CD4-positive, alpha-beta T cell treated with Interleukin-15 for 1 hour (primary cell): ENCODE results near the gene SLC2A9.
A peak's percentile ranks its signal among the peaks of the same experiment; 100 is the strongest.

Experiments
- DNase-seq: peaks from one replicate; pipeline ENCODE4 v3.0.0-alpha.2; 2020

Gene SLC2A9

GRCh38 chr4:10018818-10019461 lies 2.4 kb downstream of the SLC2A9 start:
- peak; percentile 93 for DNase-seq

- DNase-seq = no peak
Measured at GRCh38 chr4:10017037-10017893, 4.0 kb downstream of the SLC2A9 start.

GRCh38 chr4:10016169-10016568 lies 5.1 kb downstream of the SLC2A9 start:
- DNase-seq = no peak

GRCh38 chr4:10015140-10015753 lies 6.0 kb downstream of the SLC2A9 start:
- DNase-seq = no peak

GRCh38 chr4:10013722-10014121 lies 7.6 kb downstream of the SLC2A9 start:
- no peak for DNase-seq

- no peak for DNase-seq
Measured at GRCh38 chr4:10011885-10012284, 9.4 kb downstream of the SLC2A9 start.

DNA sequence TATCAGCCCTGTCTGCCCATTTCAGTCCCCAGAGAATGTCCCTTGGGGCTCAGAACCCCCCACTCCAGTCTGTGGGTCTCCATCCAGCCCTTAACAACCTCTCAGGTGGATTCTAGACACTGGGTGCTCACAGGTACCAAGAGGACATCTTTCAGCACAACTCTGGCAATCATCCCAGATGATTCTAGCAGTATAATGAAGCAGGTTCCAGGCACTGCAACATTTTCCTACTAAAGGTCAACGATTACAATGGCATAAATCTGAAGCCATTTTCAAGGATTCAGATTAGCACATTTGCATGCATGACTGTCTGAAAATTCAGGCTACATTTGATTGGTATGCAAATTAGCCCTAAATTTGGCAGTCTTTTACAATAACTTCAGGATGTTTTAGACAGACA lies 10.0 kb downstream of the SLC2A9 start:
- no peak for DNase-seq

- DNase-seq = no peak
Measured at GRCh38 chr4:10009861-10010500, 11.3 kb downstream of the SLC2A9 start.

GRCh38 chr4:10008609-10009005 lies 12.7 kb downstream of the SLC2A9 start:
- no peak for DNase-seq

DNA sequence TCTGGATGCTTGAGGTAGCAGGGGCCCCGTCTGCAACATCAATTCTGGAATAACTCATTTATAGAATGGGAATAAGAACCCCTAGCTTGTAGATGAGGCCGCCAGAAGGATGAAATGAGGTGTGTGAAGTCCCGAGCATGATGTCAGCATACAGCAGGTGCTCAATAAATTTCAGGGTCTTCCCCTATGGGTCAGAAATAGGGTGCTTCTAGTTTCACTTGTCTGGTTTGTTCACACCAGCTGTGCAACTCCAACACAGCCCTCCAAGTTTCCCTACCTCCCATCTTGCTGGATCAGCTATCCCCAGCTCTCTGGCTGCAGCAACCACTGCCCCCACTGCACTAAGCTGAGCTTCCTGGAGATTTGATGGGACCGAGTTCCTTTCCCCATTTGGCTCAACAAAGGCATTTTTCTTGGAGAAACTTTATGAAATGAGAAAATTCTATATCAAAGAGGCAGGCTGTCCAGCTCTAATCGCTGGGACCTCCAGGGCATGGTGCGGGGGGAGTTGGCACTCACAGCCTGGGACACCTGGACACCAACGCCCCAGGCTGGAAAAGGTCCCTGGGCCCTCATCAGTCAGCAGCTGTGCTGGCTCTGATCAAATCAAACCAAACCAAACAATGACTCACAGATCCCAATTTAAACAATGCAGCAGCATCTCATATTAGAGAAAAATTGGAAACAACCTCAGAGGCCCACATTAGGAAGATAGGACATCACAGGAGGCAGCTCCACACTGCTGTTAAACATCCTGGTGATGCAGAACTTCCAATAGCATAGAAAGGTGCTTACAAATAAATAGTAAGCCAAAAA lies 13.3 kb downstream of the SLC2A9 start:
- no peak for DNase-seq

- no peak for DNase-seq
Measured at GRCh38 chr4:10007436-10007740, 13.9 kb downstream of the SLC2A9 start.

GRCh38 chr4:10006601-10007435 lies 14.5 kb downstream of the SLC2A9 start:
- DNase-seq = no peak

GRCh38 chr4:10006231-10006600 lies 15.1 kb downstream of the SLC2A9 start:
- DNase-seq = peak; percentile 27

GRCh38 chr4:10005632-10006031 lies 15.7 kb downstream of the SLC2A9 start:
- no peak for DNase-seq

DNA sequence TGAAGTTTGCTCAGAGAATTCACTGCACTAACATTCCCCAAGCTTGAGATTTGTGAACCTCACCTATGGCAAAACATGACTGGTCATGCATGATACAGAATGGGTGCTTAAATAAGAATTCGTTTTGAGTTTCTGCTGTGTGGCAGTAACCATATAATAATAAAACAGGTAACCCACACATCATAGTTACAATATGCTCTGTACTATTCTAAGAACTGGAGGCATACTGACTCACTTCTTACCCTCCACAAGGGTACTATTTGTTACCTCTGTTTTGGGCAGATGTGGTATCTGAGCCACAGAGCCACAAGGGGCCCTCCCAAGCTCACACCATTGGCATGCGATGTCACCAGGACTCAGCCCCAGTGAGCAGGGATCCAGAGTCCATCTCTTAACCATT lies 17.6 kb downstream of the SLC2A9 start:
- DNase-seq = no peak

DNA sequence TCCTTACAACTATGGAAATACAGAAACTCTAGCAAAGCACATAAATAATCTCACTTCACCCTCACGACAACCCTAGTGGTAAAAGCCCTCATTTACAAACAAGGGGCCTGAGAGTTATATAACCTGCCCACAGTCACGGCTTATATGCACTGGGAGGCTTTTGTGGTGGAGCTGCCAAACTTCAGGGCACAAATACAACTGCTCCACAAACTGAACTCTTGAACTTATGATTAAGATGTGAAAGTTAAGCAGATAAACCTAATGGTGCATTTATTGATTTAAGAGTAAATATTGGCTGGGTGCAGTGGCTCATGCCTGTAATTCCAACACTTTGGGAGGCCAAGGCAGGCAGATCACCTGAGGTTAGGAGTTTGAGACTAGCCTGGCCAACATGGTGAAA lies 19.0 kb downstream of the SLC2A9 start:
- DNase-seq = no peak

DNA sequence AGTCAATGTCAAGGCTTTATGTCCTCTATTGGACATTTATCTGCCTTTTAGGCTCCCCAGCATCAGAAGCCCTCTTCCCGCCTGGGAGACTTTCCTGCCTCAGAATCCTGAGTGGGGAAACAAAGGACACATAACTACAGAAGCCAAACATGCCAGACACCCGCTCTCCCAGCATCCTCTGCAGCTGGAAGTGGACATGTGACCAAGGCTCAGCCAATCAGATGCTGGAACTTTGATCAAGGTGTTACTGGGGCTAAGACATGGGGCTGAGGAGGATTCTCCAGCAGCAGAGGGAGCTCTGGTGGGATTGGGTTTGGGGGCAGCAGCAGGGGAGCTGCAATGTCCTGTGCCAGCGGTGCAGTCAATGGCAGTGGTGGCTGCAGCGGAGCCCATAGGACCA lies 19.5 kb downstream of the SLC2A9 start:
- no peak for DNase-seq

- no peak for DNase-seq
Measured at GRCh38 chr4:9999956-10000561, 21.2 kb downstream of the SLC2A9 start.

- no peak for DNase-seq
Measured at GRCh38 chr4:9997886-9998285, 23.4 kb downstream of the SLC2A9 start.

DNA sequence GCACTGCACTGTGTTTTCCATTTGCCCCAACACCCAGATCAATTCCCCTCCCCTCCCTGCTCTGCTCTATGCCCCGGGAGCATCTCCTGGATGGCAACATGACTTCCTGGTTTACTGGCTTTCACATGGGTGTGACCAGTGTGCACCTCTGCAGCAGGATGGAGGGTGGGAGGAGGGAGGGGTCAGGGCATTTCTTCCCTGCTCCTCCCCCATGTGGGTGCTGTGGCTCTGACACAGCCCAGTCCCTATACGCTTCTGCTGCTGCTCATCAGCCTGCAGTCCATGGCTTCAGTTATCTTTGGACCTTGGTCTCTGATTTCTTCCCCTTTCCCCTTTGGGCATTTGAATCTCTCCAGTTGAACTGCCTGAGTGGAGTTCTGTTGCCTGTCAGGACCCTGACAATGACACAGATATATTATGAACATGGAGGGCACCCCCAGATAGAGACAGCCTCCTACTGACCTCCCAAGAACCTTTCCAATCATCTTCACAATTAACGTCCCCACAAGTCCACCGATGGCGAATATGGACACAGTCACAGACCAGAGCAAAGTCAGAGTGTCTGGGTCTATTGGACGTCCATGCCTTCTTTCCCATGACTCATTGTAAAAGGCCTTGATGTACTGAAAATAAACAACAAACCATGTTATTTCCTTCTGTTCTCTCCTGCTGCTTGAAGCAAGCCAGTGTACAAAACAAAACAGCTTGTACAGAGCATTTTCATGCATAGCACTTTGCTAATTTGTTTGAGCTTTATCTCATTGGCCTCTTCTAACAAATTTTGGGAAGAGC lies 24.8 kb downstream of the SLC2A9 start:
- no peak for DNase-seq
